GM10248 (cell line): Measurements from ENCODE around the gene NTNG2.

Experiments used
- CTCF ChIA-PET: fragments of 300-600 bp; sonication (Branson Sonifier 250); formaldehyde crosslinking; extraction: SDS; loops from one replicate; lab custom pipeline; 2021; ENCODE audit warnings: antibody characterized with exemption; lab: Yijun Ruan, JAX
- POLR2A ChIA-PET: fragments of 350-650 bp; sonication (Branson Sonifier 250); formaldehyde crosslinking; extraction: SDS; loops from one replicate; lab custom pipeline; 2020; ENCODE audit warnings: antibody characterized with exemption; lab: Yijun Ruan, JAX
- DNase-seq: peaks from one replicate; pipeline ENCODE4 v3.0.0; 2012; ENCODE audit errors: extremely low spot score
- CTCF ChIP-seq: IDR thresholded peaks from 2 replicates; pipeline ENCODE4 v1.5.1; 2012; ENCODE audit warnings: mild to moderate bottlenecking, low read depth; ENCODE audit errors: extremely low read depth, missing control alignments, control extremely low read depth

Gene NTNG2

GRCh38 chr9:132241483-132241839 lies 79.6 kb downstream of the NTNG2 start:
- no peak for TF ChIP-seq CTCF
- CTCF ChIA-PET, result interaction anchor here (0.8 to 10.0 kb wide), 6 partner anchors 11 to 480 kb away, joined by 3 to 154 read pairs (median 4); no protein-coding TSS in a partner anchor
- no peak for DNase-seq
- POLR2A ChIA-PET, result no interaction called here

- ChIA-PET CTCF (interaction anchor here (0.9 to 10.0 kb wide), 5 partner anchors 10 to 481 kb away, joined by 3 to 154 read pairs (median 4); no protein-coding TSS in a partner anchor), POLR2A (no interaction called here)
- DNase-seq, result peak; percentile 62
- no peak for TF ChIP-seq CTCF
Measured at GRCh38 chr9:132241840-132242620, 80.2 kb downstream of the NTNG2 start.

- TF ChIP-seq CTCF, result no peak
- POLR2A ChIA-PET, result no interaction called here
- CTCF ChIA-PET, result interaction anchor here (1.3 kb wide), 1 partner anchor 10 kb away, joined by 10 read pairs; no protein-coding TSS in a partner anchor
- no peak for DNase-seq
Measured at GRCh38 chr9:132242621-132243155, 80.8 kb downstream of the NTNG2 start.

- no peak for DNase-seq
- CTCF ChIA-PET, result interaction anchor here (1.3 kb wide), 1 partner anchor 9 kb away, joined by 10 read pairs; no protein-coding TSS in a partner anchor
- TF ChIP-seq CTCF, result no peak
- POLR2A ChIA-PET, result no interaction called here
Measured at GRCh38 chr9:132243156-132244074, 81.6 kb downstream of the NTNG2 start.

GRCh38 chr9:132244582-132245455 lies 83.0 kb downstream of the NTNG2 start:
- DNase-seq, result no peak
- POLR2A ChIA-PET, result no interaction called here
- TF ChIP-seq CTCF, result no peak
- CTCF ChIA-PET, result interaction anchor here (1.0 to 3.4 kb wide), 5 partner anchors 9 to 482 kb away, joined by 3 to 24 read pairs (median 5); no protein-coding TSS in a partner anchor

GRCh38 chr9:132245465-132245864 lies 83.6 kb downstream of the NTNG2 start:
- TF ChIP-seq CTCF, result no peak
- CTCF ChIA-PET, result interaction anchor here (1.0 to 3.4 kb wide), 6 partner anchors 9 to 482 kb away, joined by 3 to 24 read pairs (median 4); no protein-coding TSS in a partner anchor
- POLR2A ChIA-PET, result no interaction called here
- no peak for DNase-seq
